ENCODE measurements around the gene CACNA1A.
A peak's percentile ranks its signal among the peaks of the same experiment; 100 is the strongest.

Gene CACNA1A

DNA sequence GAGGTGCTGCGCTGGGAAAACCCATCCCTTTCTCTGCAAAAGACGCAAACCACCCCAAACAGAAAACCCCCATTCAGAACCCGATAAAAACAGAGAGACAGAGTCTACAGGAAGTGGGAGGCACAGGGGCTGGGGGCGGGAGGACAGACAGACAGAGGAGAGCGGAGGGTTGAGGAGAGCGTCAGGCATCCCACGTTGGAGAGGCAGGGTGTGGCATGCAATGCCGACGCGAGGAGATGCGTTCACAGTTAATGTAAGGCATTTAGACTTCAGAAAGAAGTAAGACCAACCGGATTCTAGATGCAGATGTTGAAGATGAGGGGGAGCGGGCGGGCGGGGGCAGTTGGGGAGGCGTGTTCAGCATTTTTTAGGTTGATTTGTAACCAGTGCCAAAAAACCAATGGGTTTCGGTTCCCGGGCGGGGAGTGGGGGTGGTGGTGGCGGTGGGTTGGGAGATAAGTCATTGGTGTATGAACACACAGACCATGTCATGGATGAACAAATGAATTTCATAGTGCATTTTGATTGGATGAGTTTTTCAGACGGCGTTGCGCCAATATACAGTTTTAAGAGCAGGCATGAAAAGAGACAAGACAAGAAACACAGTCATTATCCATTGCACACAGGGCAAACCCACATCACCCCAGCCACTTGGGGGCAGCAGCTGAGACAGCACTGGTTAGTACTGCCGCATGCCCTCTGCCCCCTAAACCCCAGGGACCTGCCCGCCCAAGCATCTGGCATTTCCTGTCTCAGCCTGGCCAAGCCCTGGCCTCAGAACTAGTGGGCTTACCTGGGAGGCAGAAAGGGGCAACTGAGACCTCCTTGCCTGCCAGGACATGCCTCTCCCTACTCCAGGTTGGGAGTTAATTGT, 264.8 kb downstream of the CACNA1A start:
- no peak overlapping the region for H2BK15ac ChIP-seq (replicated peaks; ENCODE audit: low read depth)
- no peak overlapping the region for H4K8ac ChIP-seq (ENCODE audit: low read depth, low read length)
- H2AK5ac ChIP-seq (ENCODE audit: low read length): no peak overlapping the region
- H3K4me2 ChIP-seq (ENCODE audit: low read length): no peak overlapping the region
- no peaks in the 10 kb centered on the region for H3K79me2 ChIP-seq (ENCODE audit: control insufficient read depth, insufficient read depth, low read length)
- H3K27me3 ChIP-seq (ENCODE audit: insufficient read depth, low read length, poor library complexity): no peaks in the 10 kb centered on the region
- no peak for DNase-seq
- H3K56ac ChIP-seq (ENCODE audit: low read length): no peak overlapping the region
- no peaks in the 10 kb centered on the region for H3K79me1 ChIP-seq (ENCODE audit: low read length)
- no peak overlapping the region for H3K23ac ChIP-seq (ENCODE audit: low read length)
- H3K9ac ChIP-seq (ENCODE audit: low read length): no peak overlapping the region
- H4K5ac ChIP-seq (ENCODE audit: low read length): no peak overlapping the region
- H2BK5ac ChIP-seq (ENCODE audit: low read length): no peak overlapping the region
- no peak overlapping the region for H3K18ac ChIP-seq (ENCODE audit: low read length)
- no peak overlapping the region for H3K4ac ChIP-seq (ENCODE audit: low read depth, low read length)
- no peaks in the 10 kb centered on the region for H3K4me1 ChIP-seq (ENCODE audit: control insufficient read depth, low read depth, low read length)
- H3K4me3 ChIP-seq (ENCODE audit: low read length): no peak overlapping the region
- no peak overlapping the region for H3K27ac ChIP-seq (ENCODE audit: low read depth, low read length)
- WGBS (ENCODE audit: extremely low coverage, insufficient coverage, low lambda C conversion rate): no CpG with 5 or more reads among the region's 25 CpGs
- no peak overlapping the region for H2BK120ac ChIP-seq (ENCODE audit: low read depth, low read length)
- H3K36me3 ChIP-seq (ENCODE audit: control insufficient read depth, insufficient read depth, low read length): no peaks in the 10 kb centered on the region

DNA sequence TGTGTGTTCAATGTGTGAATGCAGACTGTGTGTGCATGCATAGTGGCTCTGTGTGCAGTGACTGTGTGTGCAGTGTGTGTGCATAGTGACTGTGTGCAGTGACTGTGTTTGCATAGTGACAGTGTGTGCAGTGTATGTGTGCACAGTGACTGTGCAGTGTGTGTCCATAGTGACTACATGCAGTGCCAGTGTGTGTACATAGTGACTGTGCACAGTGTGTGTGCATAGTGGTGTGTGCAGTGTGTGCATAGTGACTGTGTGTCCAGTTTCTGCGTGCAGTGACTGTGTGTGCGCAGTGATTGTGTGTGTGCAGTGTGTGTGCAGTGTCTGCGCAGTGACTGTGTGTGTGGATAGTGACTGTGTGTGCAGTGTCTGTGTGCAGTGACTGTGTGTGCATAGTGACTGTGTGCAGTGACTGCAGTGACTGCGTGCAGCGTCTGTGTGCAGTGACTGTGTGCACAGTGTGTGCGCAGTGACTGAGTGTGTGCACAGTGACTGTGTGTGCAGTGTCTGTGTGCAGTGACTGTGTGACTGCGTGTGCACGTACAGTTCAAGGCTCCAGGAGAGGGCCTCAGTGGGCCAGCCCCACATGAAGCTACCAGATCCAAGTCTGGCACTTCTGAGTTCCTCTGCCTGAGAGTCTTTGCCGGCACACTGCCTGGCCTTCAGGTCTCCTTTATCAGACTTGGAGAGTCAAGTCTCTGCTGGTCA, 265.8 kb downstream of the CACNA1A start:
- DNase-seq: no peak
- WGBS (ENCODE audit: extremely low coverage, insufficient coverage, low lambda C conversion rate): no CpG with 5 or more reads among the region's 9 CpGs
- Histone ChIP-seq H2AK5ac (ENCODE audit: low read length) (no peak overlapping the region), H3K27me3 (ENCODE audit: insufficient read depth, low read length, poor library complexity) (no peaks in the 10 kb centered on the region), H4K5ac (ENCODE audit: low read length) (no peak overlapping the region), H3K23ac (ENCODE audit: low read length) (no peak overlapping the region), H2BK120ac (ENCODE audit: low read depth, low read length) (no peak overlapping the region), H3K4me2 (ENCODE audit: low read length) (no peak overlapping the region), H3K4me1 (ENCODE audit: control insufficient read depth, low read depth, low read length) (no peaks in the 10 kb centered on the region), H3K79me2 (ENCODE audit: control insufficient read depth, insufficient read depth, low read length) (no peaks in the 10 kb centered on the region), H3K36me3 (ENCODE audit: control insufficient read depth, insufficient read depth, low read length) (no peaks in the 10 kb centered on the region), H3K9ac (ENCODE audit: low read length) (no peak overlapping the region), H3K79me1 (ENCODE audit: low read length) (no peaks in the 10 kb centered on the region), H3K27ac (ENCODE audit: low read depth, low read length) (no peak overlapping the region), H2BK15ac (replicated peaks; ENCODE audit: low read depth) (no peak overlapping the region), H2BK5ac (ENCODE audit: low read length) (no peak overlapping the region), H3K56ac (ENCODE audit: low read length) (no peak overlapping the region), H4K8ac (ENCODE audit: low read depth, low read length) (no peak overlapping the region), H3K18ac (ENCODE audit: low read length) (no peak overlapping the region), H3K4me3 (ENCODE audit: low read length) (no peak overlapping the region), H3K4ac (ENCODE audit: low read depth, low read length) (no peak overlapping the region)

DNA sequence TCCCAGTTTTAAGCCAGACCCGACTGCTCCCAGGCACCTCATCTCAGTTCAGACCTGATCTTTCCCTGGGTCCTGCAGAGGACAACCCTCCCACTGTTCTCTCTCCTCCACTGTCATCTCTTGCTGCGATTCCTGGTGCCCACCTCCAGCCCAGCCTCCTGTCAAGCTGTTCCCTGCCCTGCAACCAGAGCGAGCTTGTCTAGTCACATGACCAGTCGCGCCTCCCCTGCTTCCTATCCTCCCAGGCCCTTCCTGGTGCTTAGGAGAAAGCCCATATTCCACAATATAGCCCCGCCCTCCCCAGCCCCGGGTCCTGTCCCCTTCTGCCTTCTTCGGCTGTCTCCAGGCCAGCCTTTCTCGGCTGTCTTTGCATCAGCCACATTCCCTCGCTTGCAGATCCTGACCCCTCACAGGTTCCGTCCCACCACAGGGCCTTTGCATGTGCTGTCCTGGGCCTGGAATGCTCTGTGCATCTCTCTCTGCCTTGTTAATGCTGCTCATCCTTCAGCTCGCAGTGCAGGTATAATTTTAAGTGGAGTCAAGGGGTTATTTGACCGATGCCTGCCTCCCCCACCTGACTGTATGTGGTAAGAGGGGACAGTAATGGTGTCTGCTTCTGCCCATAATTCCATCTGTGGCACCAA, 267.3 kb downstream of the CACNA1A start:
- Histone ChIP-seq H2AK5ac (ENCODE audit: low read length) (no peak overlapping the region), H3K4ac (ENCODE audit: low read depth, low read length) (no peak overlapping the region), H4K8ac (ENCODE audit: low read depth, low read length) (no peak overlapping the region), H3K18ac (ENCODE audit: low read length) (no peak overlapping the region), H2BK15ac (replicated peaks; ENCODE audit: low read depth) (no peak overlapping the region), H3K27ac (ENCODE audit: low read depth, low read length) (no peak overlapping the region), H3K4me1 (ENCODE audit: control insufficient read depth, low read depth, low read length) (no peaks in the 10 kb centered on the region), H3K4me3 (ENCODE audit: low read length) (no peak overlapping the region), H3K79me1 (ENCODE audit: low read length) (no peaks in the 10 kb centered on the region), H3K36me3 (ENCODE audit: control insufficient read depth, insufficient read depth, low read length) (no peaks in the 10 kb centered on the region), H2BK120ac (ENCODE audit: low read depth, low read length) (no peak overlapping the region), H3K9ac (ENCODE audit: low read length) (no peak overlapping the region), H3K79me2 (ENCODE audit: control insufficient read depth, insufficient read depth, low read length) (no peaks in the 10 kb centered on the region), H4K5ac (ENCODE audit: low read length) (no peak overlapping the region), H2BK5ac (ENCODE audit: low read length) (no peak overlapping the region), H3K27me3 (ENCODE audit: insufficient read depth, low read length, poor library complexity) (no peaks in the 10 kb centered on the region), H3K56ac (ENCODE audit: low read length) (no peak overlapping the region), H3K4me2 (ENCODE audit: low read length) (no peak overlapping the region), H3K23ac (ENCODE audit: low read length) (no peak overlapping the region)
- peak; percentile 9 for DNase-seq
- no CpG with 5 or more reads among the region's 13 CpGs for WGBS (ENCODE audit: extremely low coverage, insufficient coverage, low lambda C conversion rate)

DNA sequence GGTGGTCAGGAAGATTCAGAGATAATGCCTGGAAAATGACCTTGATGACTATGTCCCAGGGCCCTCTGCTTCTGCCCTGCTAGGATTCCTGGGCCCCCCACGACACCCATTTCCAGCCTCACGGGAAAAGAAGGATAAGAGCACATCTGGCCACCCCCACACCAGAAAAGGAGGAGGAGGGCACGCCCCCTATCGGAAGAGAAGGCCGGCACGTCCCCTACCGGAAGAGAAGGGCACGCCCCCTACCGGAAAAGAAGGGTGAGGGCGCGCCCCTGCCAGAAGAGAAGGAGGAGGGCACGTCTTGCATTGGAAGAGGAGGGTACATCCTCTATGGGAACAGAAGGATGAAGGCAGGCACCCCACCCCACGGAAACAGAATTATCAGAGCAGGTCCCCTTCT, 271.8 kb downstream of the CACNA1A start:
- WGBS (ENCODE audit: extremely low coverage, insufficient coverage, low lambda C conversion rate): no CpG with 5 or more reads among the region's 13 CpGs
- DNase-seq: peak; percentile 81

DNA sequence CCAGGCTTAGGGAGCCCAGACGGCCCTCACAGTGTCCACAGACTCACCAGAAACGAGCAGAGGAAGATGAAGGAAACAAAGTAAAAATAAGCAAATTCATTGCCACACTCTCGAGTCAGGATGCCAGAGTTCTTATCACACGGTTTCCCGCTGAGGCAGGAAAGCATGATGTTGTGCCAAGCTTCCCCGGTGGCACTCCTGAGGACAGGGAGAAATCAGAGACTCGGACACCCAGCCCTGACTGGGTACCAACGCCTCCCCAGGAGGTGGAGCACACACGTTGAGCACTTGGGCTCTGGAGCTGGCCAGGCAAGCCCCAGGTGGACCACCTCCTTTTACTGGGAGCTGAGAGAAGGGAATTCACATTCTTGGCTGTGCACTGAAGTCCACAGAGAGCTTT, 274.6 kb downstream of the CACNA1A start:
- Histone ChIP-seq H2BK5ac (ENCODE audit: low read length) (no peak overlapping the region), H3K9ac (ENCODE audit: low read length) (no peak overlapping the region), H4K5ac (ENCODE audit: low read length) (no peak overlapping the region), H3K4ac (ENCODE audit: low read depth, low read length) (no peak overlapping the region), H3K4me1 (ENCODE audit: control insufficient read depth, low read depth, low read length) (no peaks in the 10 kb centered on the region), H4K8ac (ENCODE audit: low read depth, low read length) (no peak overlapping the region), H3K4me3 (ENCODE audit: low read length) (no peak overlapping the region), H3K36me3 (ENCODE audit: control insufficient read depth, insufficient read depth, low read length) (no peaks in the 10 kb centered on the region), H2BK120ac (ENCODE audit: low read depth, low read length) (no peak overlapping the region), H3K79me1 (ENCODE audit: low read length) (no peaks in the 10 kb centered on the region), H3K23ac (ENCODE audit: low read length) (no peak overlapping the region), H2BK15ac (replicated peaks; ENCODE audit: low read depth) (no peak overlapping the region), H3K27ac (ENCODE audit: low read depth, low read length) (no peak overlapping the region), H3K27me3 (ENCODE audit: insufficient read depth, low read length, poor library complexity) (no peaks in the 10 kb centered on the region), H3K4me2 (ENCODE audit: low read length) (no peak overlapping the region), H3K56ac (ENCODE audit: low read length) (no peak overlapping the region), H3K18ac (ENCODE audit: low read length) (no peak overlapping the region), H2AK5ac (ENCODE audit: low read length) (no peak overlapping the region), H3K79me2 (ENCODE audit: control insufficient read depth, insufficient read depth, low read length) (no peaks in the 10 kb centered on the region)
- no CpG with 5 or more reads among the region's 9 CpGs for WGBS (ENCODE audit: extremely low coverage, insufficient coverage, low lambda C conversion rate)
- no peak for DNase-seq

More for the DNA sequence above, 271.8 kb downstream of the CACNA1A start:
- H3K4me1 ChIP-seq (ENCODE audit: control insufficient read depth, low read depth, low read length): no peaks in the 10 kb centered on the region
- no peak overlapping the region for H3K27ac ChIP-seq (ENCODE audit: low read depth, low read length)
- no peak overlapping the region for H4K5ac ChIP-seq (ENCODE audit: low read length)
- no peaks in the 10 kb centered on the region for H3K27me3 ChIP-seq (ENCODE audit: insufficient read depth, low read length, poor library complexity)
- H2BK5ac ChIP-seq (ENCODE audit: low read length): no peak overlapping the region
- H3K9ac ChIP-seq (ENCODE audit: low read length): no peak overlapping the region
- no peaks in the 10 kb centered on the region for H3K79me2 ChIP-seq (ENCODE audit: control insufficient read depth, insufficient read depth, low read length)
- no peak overlapping the region for H3K56ac ChIP-seq (ENCODE audit: low read length)
- no peak overlapping the region for H3K18ac ChIP-seq (ENCODE audit: low read length)
- H3K4me3 ChIP-seq (ENCODE audit: low read length): no peak overlapping the region
- no peak overlapping the region for H2BK15ac ChIP-seq (replicated peaks; ENCODE audit: low read depth)
- H2AK5ac ChIP-seq (ENCODE audit: low read length): no peak overlapping the region
- H3K23ac ChIP-seq (ENCODE audit: low read length): no peak overlapping the region
- no peak overlapping the region for H3K4me2 ChIP-seq (ENCODE audit: low read length)
- H3K4ac ChIP-seq (ENCODE audit: low read depth, low read length): no peak overlapping the region
- H3K79me1 ChIP-seq (ENCODE audit: low read length): no peaks in the 10 kb centered on the region
- H4K8ac ChIP-seq (ENCODE audit: low read depth, low read length): no peak overlapping the region
- H2BK120ac ChIP-seq (ENCODE audit: low read depth, low read length): no peak overlapping the region
- no peaks in the 10 kb centered on the region for H3K36me3 ChIP-seq (ENCODE audit: control insufficient read depth, insufficient read depth, low read length)

All from mesendoderm (in vitro differentiated cells).